Sigmoid colon (tissue), 7 donors: ENCODE results near the gene MTUS2. TPM values are rescaled to one million over a fixed set of nuclear protein-coding genes. Genes with fewer than 3 reads are reported as not detected.
"Not testable (repeated sequence)": the region's sequence is repeated elsewhere in the genome, so short reads cannot be mapped to it uniquely, and the experiment has no call there.

Experiments
- DNase-seq: peaks from one replicate; pipeline ENCODE4 v3.0.0-alpha.2; 2019
- H3K27ac ChIP-seq, 4 donors: fragments of 200-600 bp; sonication (generic); one replicate each; pipeline ENCODE4 v1.5.1; 2016 to 2019; ENCODE audit warnings: mild to moderate bottlenecking in 1 of 4
- H3K27me3 ChIP-seq, 3 donors: fragments of 200-600 bp; sonication (generic); one replicate each; pipeline ENCODE4 v1.5.1; 2019; ENCODE audit warnings: mild to moderate bottlenecking in 1 of 3
- H3K36me3 ChIP-seq, 4 donors: fragments of 200-600 bp; sonication (generic); one replicate each; pipeline ENCODE4 v1.5.1; 2016 to 2019
- H3K4me1 ChIP-seq, 4 donors: fragments of 200-600 bp; sonication (generic); one replicate each; pipeline ENCODE4 v1.5.1; 2017 to 2019
- H3K4me3 ChIP-seq, 4 donors: fragments of 200-600 bp; sonication (generic); one replicate each; pipeline ENCODE4 v1.5.1; 2017 to 2019; ENCODE audit warnings: mild to moderate bottlenecking in 2 of 4, moderate library complexity in 1 of 4
- H3K9me3 ChIP-seq, 4 donors: fragments of 200-600 bp in 3 of 4; sonication (generic) in 3 of 4; one replicate each; pipeline versions ENCODE4 v1.5.1 to v1.6.1; 2013 to 2019
- EP300 ChIP-seq, 4 donors: sonication (generic); formaldehyde crosslinking; IDR thresholded peaks; one replicate each; pipeline ENCODE4 v1.6.1; 2017; ENCODE audit warnings: antibody characterized with exemption in 4 of 4
- POLR2A ChIP-seq, 2 donors: fragments of 450-650 bp; IDR thresholded peaks; one replicate each; pipeline ENCODE4 v1.6.1; 2016; ENCODE audit warnings: antibody characterized with exemption in 2 of 2, mild to moderate bottlenecking in 2 of 2, moderate library complexity in 2 of 2
- POLR2AphosphoS5 ChIP-seq, 4 donors: sonication (generic); formaldehyde crosslinking; IDR thresholded peaks; one replicate each; pipeline ENCODE4 v1.6.1; 2017; ENCODE audit warnings: antibody characterized with exemption in 4 of 4
- WGBS, 2 donors: extraction: QIAGEN DNeasy Blood & Tissue Kit; methylation state at CpG; one replicate each; pipeline ENCODE4 v1.1.7; 2013; 5-methylcytosine and 5-hydroxymethylcytosine counted together
- intact Hi-C: fragments of 100-400 bp; cut with DNase I; formaldehyde crosslinking; loops from one replicate; pipeline ENCODE4 v1.15.1; 2023
- polyA plus RNA-seq, 3 donors: library from polyadenylated mRNA; stranded (reverse); fragments of 200-250 nt; gene quantifications; one replicate each; pipeline ENCODE4 v1.2.3, GENCODE V29; 2013
- total RNA-seq, 4 donors: library from RNA; depleted of rRNA; stranded (reverse); fragments of >200 nt; gene quantifications; one replicate each; pipeline ENCODE4 v1.1.0, GENCODE V29; 2016
- TF ChIP-seq, protein P1 (sequence below), 4 experiments: fragments of 450-650 bp in 3 of 4; fragments of 200-600 bp in 1 of 4; IDR thresholded peaks; one replicate each; pipeline ENCODE4 v1.5.1; 2016 to 2019; ENCODE audit warnings: antibody characterized with exemption in 4 of 4, mild to moderate bottlenecking in 3 of 4, moderate library complexity in 2 of 4
- donor health status: healthy with polysubstance abuse.
- donor health status: Bipolar disorder and iron deficiency.
- donor health status: healthy.

The MTUS2 gene
- total and polyA plus RNA-seq, 7 donors = 0.23 to 2.2 (median 0.85) TPM; not detected in 1

DNA sequence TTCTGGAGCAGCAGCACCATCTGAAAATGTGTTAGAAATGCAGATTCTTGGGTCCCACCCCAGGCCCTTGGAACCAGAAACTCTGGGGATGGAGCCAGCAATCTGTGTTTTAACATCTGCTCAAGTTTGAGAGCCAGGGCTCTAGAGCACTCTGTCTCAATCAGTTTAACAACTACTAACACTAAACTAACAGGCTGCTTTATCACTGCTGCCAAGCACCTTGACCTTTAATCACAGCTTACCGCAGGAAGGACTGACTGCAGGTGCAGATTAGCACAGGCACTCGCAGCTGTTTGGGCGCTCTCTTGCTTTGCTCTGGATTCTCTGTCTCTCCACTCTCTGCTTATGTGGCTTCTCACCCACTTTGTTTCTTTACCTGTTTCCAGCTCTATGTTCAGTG is 163.5 kb downstream of the MTUS2 start:
- DNase-seq = no peak
- H3K4me3 ChIP-seq = no peak overlapping the region
- TF ChIP-seq POLR2AphosphoS5 (IDR thresholded peaks at IDR 0.05) (no peak), EP300 (IDR thresholded peaks at IDR 0.05) (no peak), POLR2A (IDR thresholded peaks at IDR 0.05) (no peak)
- TF ChIP-seq, protein P1, sequence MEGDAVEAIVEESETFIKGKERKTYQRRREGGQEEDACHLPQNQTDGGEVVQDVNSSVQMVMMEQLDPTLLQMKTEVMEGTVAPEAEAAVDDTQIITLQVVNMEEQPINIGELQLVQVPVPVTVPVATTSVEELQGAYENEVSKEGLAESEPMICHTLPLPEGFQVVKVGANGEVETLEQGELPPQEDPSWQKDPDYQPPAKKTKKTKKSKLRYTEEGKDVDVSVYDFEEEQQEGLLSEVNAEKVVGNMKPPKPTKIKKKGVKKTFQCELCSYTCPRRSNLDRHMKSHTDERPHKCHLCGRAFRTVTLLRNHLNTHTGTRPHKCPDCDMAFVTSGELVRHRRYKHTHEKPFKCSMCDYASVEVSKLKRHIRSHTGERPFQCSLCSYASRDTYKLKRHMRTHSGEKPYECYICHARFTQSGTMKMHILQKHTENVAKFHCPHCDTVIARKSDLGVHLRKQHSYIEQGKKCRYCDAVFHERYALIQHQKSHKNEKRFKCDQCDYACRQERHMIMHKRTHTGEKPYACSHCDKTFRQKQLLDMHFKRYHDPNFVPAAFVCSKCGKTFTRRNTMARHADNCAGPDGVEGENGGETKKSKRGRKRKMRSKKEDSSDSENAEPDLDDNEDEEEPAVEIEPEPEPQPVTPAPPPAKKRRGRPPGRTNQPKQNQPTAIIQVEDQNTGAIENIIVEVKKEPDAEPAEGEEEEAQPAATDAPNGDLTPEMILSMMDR (IDR thresholded peaks at IDR 0.05) = no peak
- H3K27me3 ChIP-seq = no peaks in the 10 kb centered on the region
- H3K27ac ChIP-seq = no peak overlapping the region
- H3K9me3 ChIP-seq = no peaks in the 10 kb centered on the region
- 18 to 54% methylated on average over 3 of the region's 3 CpGs for WGBS, 2 donors
- no peaks in the 10 kb centered on the region for H3K4me1 ChIP-seq
- H3K36me3 ChIP-seq = no peaks in the 10 kb centered on the region
- intact Hi-C loops = no loop called here

DNA sequence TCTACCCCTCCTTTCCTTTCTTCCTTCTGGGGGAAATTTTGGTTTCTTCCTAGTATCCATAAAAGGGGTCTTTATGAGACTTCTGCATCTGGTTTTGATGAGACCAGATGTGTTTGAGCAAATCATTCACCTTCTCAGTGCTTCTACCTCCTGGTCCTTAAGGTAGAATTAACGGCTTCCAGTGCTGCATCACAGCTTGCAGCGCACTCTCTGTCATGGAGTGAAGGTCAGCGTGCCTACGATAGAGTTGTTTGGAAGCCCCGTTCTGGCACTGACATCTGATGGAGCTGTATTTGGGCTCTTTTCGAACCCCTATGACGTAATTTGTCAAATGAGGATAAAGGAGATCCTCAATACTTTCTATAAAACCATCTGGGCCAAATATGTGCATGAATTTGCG is 164.2 kb downstream of the MTUS2 start:
- Histone ChIP-seq H3K4me1 (no peaks in the 10 kb centered on the region), H3K9me3 (no peaks in the 10 kb centered on the region), H3K36me3 (no peaks in the 10 kb centered on the region), H3K4me3 (no peak overlapping the region), H3K27me3 (no peaks in the 10 kb centered on the region), H3K27ac (no peak overlapping the region)
- no peak for DNase-seq
- TF ChIP-seq EP300 (IDR thresholded peaks at IDR 0.05) (no peak), POLR2A (IDR thresholded peaks at IDR 0.05) (no peak), POLR2AphosphoS5 (IDR thresholded peaks at IDR 0.05) (no peak)
- TF ChIP-seq, protein P1 (IDR thresholded peaks at IDR 0.05) = no peak
- WGBS, 2 donors = 73 to 84% methylated on average over 8 of the region's 8 CpGs
- intact Hi-C loops = no loop called here

DNA sequence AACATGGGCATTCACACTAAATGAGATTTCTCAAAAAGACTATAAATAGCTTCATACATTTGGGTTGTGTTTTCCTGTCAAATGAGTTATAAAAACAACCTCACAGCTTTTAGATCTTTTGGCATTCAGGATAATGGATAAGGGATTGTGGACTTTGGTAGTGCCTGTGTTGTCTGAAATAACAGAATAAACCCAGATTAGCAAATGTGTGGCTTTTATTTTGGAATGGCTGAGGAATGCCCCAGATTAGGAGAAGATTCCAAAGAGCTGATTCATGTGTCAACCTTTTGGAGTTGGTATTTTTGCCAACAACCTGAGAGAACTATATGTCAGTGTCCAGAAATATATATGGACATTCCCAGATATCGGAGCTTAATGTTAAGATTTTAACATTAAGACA is 164.7 kb downstream of the MTUS2 start:
- Histone ChIP-seq H3K9me3 (no peaks in the 10 kb centered on the region), H3K4me1 (no peaks in the 10 kb centered on the region), H3K27me3 (no peaks in the 10 kb centered on the region), H3K4me3 (no peak overlapping the region), H3K27ac (no peak overlapping the region), H3K36me3 (no peaks in the 10 kb centered on the region)
- no peak for TF ChIP-seq EP300 (IDR thresholded peaks at IDR 0.05)
- TF ChIP-seq POLR2AphosphoS5 (IDR thresholded peaks at IDR 0.05) = no peak
- TF ChIP-seq, protein P1 (IDR thresholded peaks at IDR 0.05) = no peak
- no peak for TF ChIP-seq POLR2A (IDR thresholded peaks at IDR 0.05)
- WGBS, 2 donors = 89 to 97% methylated on average over 1 of the region's 1 CpG
- DNase-seq = no peak
- intact Hi-C loops = no loop called here

DNA sequence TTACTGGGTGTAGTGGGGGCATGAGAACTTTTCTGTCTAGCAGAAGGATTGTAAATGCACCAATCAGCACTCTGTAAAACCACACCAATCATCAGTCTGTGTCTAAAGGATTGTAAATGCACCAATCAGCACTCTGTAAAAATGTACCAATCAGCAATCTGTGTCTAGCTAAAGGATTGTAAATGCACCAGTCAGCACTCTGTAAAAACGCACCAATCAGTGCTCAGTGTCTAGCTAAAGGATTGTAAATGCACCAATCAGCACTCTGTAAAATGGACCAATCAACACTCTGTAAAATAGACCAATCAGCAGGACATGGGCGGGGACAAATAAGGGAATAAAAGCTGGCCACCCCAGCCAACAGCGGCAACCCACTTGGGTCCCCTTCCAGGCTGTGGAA is 170.2 kb downstream of the MTUS2 start:
- H3K27me3 ChIP-seq, H3K4me1 ChIP-seq, H3K4me3 ChIP-seq, DNase-seq, H3K27ac ChIP-seq, intact Hi-C loops, H3K36me3 ChIP-seq, H3K9me3 ChIP-seq: not testable (repeated sequence)
- 78 to 84% methylated on average over 3 of the region's 3 CpGs for WGBS, 2 donors

DNA sequence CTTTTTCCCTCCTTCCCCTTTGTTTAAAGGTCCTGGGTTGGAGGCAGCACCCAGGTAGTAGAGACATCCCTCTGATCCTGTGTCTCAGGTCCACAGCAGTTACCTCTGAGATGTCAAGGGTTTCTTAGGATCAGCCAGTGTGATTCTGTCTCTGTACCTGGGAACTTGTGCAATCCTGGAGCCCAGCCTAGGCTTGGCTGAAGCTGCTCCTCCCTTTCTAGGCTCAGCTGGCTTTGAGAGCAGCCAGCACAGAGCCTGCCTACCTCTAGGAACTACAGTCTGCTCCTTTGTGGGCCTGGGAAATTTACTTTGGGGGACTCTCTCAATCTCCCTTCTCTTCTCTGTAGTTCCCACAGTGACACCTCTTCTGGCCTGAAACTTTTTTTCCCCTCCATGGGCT is 171.6 kb downstream of the MTUS2 start:
- TF ChIP-seq POLR2A (IDR thresholded peaks at IDR 0.05) = no peak
- TF ChIP-seq EP300 (IDR thresholded peaks at IDR 0.05) = no peak
- TF ChIP-seq, protein P1 (IDR thresholded peaks at IDR 0.05) = no peak
- no peak for TF ChIP-seq POLR2AphosphoS5 (IDR thresholded peaks at IDR 0.05)
- no peak for DNase-seq
- intact Hi-C loops = no loop called here
- Histone ChIP-seq H3K27me3 (no peaks in the 10 kb centered on the region), H3K4me3 (no peak overlapping the region), H3K4me1 (no peaks in the 10 kb centered on the region), H3K27ac (no peak overlapping the region), H3K9me3 (no peaks in the 10 kb centered on the region), H3K36me3 (no peaks in the 10 kb centered on the region)
